Endodermal cell (in vitro differentiated cells): Measurements from ENCODE around the gene CFAP54. TPM values are rescaled to one million over a fixed set of nuclear protein-coding genes. Genes with fewer than 3 reads are reported as not detected.

ENCODE experiments used
- DNase-seq: peaks from one replicate; pipeline ENCODE4 v3.0.0-alpha.2; 2017
- H3K27ac ChIP-seq: 2 replicates; pipeline ENCODE4 v1.5.1; 2013; ENCODE audit warnings: mild to moderate bottlenecking, low read depth, low read length, moderate library complexity
- H3K27me3 ChIP-seq: 2 replicates; pipeline ENCODE4 v1.6.1; 2013; ENCODE audit warnings: mild to moderate bottlenecking, low read length, moderate library complexity; ENCODE audit not compliant: insufficient read depth, control insufficient read depth, poor library complexity, severe bottlenecking
- H3K36me3 ChIP-seq: 2 replicates; pipeline ENCODE4 v1.7.0; 2013; ENCODE audit warnings: mild to moderate bottlenecking, low read length, moderate library complexity; ENCODE audit not compliant: control insufficient read depth, insufficient read depth
- H3K4me1 ChIP-seq: one replicate; pipeline ENCODE4 v1.7.0; 2013; ENCODE audit warnings: low read length; ENCODE audit not compliant: control insufficient read depth, insufficient read depth
- H3K4me3 ChIP-seq: 2 replicates; pipeline ENCODE4 v1.5.1; 2013; ENCODE audit warnings: mild to moderate bottlenecking, low read length, moderate library complexity
- H3K9ac ChIP-seq: 2 replicates; pipeline ENCODE4 v1.6.1; 2013; ENCODE audit warnings: mild to moderate bottlenecking, low read length, moderate library complexity; ENCODE audit not compliant: poor library complexity, severe bottlenecking; ENCODE audit errors: extremely low read depth
- H3K9me3 ChIP-seq: 2 replicates; pipeline ENCODE4 v1.6.1; 2013; ENCODE audit warnings: mild to moderate bottlenecking, low read length, moderate library complexity; ENCODE audit not compliant: control insufficient read depth
- H3K27ac Mint-ChIP-seq: 2 replicates; pipeline ENCODE4 v1.8.0; 2020; ENCODE audit warnings: mixed read lengths
- H3K27me3 Mint-ChIP-seq: 2 replicates; pipeline ENCODE4 v1.8.0; 2021; ENCODE audit warnings: mild to moderate bottlenecking, mixed read lengths; ENCODE audit not compliant: insufficient read depth
- H3K36me3 Mint-ChIP-seq: 2 replicates; pipeline ENCODE4 v1.8.0; 2020; ENCODE audit warnings: low read depth, mixed read lengths
- H3K4me1 Mint-ChIP-seq: 2 replicates; pipeline ENCODE4 v1.8.0; 2020; ENCODE audit warnings: mixed read lengths
- H3K4me3 Mint-ChIP-seq: 2 replicates; pipeline ENCODE4 v1.8.0; 2020; ENCODE audit warnings: mild to moderate bottlenecking, moderate library complexity, mixed read lengths
- H3K9me3 Mint-ChIP-seq: 2 replicates; pipeline ENCODE4 v1.8.0; 2020; ENCODE audit warnings: mild to moderate bottlenecking, mixed read lengths
- CTCF ChIP-seq: fragments of 200-600 bp; sonication (generic); conservative IDR thresholded peaks from 2 replicates; pipeline ENCODE4 v1.5.0; 2021; ENCODE audit warnings: antibody characterized with exemption, mild to moderate bottlenecking
- WGBS, 2 experiments: methylation state at CpG; one replicate each; pipeline versions ENCODE4 v1.1.5 to v1.1.7; 2013; ENCODE audit warnings: missing lambda C conversion rate in 2 of 2, mixed read lengths in 1 of 2; ENCODE audit not compliant: insufficient coverage in 1 of 2, insufficient read length in 1 of 2; 5-methylcytosine and 5-hydroxymethylcytosine counted together
- total RNA-seq, 2 donors: library from RNA; stranded (reverse); fragmentation: NEBNext Ultra II Directional in 1 of 2; extraction: Animal tissue kit (Norgen Biotek cat#: 25700) in 1 of 2; gene quantifications; 2 replicates in 1 of 2; 3 replicates in 1 of 2; pipeline ENCODE4 v1.2.1, GENCODE V29; 2021

CFAP54 gene
- total RNA-seq, 2 donors from 2014 or later: 1.5 to 1.7 TPM

- no peaks in the 10 kb centered on the region for H3K27me3 ChIP-seq
- H3K4me3 ChIP-seq: no peak overlapping the region
- no peak overlapping the region for H3K9ac ChIP-seq
- H3K27me3 Mint-ChIP-seq: no peaks in the 10 kb centered on the region
- H3K4me1 ChIP-seq: no peaks in the 10 kb centered on the region
- no peaks in the 10 kb centered on the region for H3K4me1 Mint-ChIP-seq
- DNase-seq: no peak
- no peaks in the 10 kb centered on the region for H3K9me3 Mint-ChIP-seq
- WGBS, 2 experiments: 87 to 94% methylated on average over 6 to 8 of the region's 8 CpGs
- no peak overlapping the region for H3K27ac ChIP-seq
- H3K9me3 ChIP-seq: no peaks in the 10 kb centered on the region
- no peak overlapping the region for H3K4me3 Mint-ChIP-seq
- no peak overlapping the region for H3K27ac Mint-ChIP-seq
- H3K36me3 ChIP-seq: no peaks in the 10 kb centered on the region
- no peaks in the 10 kb centered on the region for H3K36me3 Mint-ChIP-seq
- no peak for TF ChIP-seq CTCF
These were observed 209.6 kb downstream of the CFAP54 start for GRCh38 chr12:96698965-96699364.

- Mint-ChIP-seq H3K27me3 (no peaks in the 10 kb centered on the region), H3K36me3 (no peaks in the 10 kb centered on the region), H3K4me1 (no peaks in the 10 kb centered on the region), H3K9me3 (no peaks in the 10 kb centered on the region), H3K4me3 (no peak overlapping the region), H3K27ac (no peak overlapping the region)
- Histone ChIP-seq H3K9me3 (no peaks in the 10 kb centered on the region), H3K27me3 (no peaks in the 10 kb centered on the region), H3K4me1 (no peaks in the 10 kb centered on the region), H3K27ac (no peak overlapping the region), H3K36me3 (no peaks in the 10 kb centered on the region), H3K4me3 (no peak overlapping the region), H3K9ac (no peak overlapping the region)
- DNase-seq: no peak
- 86 to 92% methylated on average over 6 of the region's 6 CpGs for WGBS, 2 experiments
- no peak for TF ChIP-seq CTCF
These were observed 212.5 kb downstream of the CFAP54 start for GRCh38 chr12:96701856-96702255.

GRCh38 chr12:96710127-96710745 lies 220.9 kb downstream of the CFAP54 start:
- Mint-ChIP-seq H3K36me3 (no peaks in the 10 kb centered on the region), H3K4me1 (peaks cover 6% of the 10 kb centered on the region), H3K27ac (no peak overlapping the region), H3K9me3 (no peaks in the 10 kb centered on the region), H3K27me3 (no peaks in the 10 kb centered on the region), H3K4me3 (no peak overlapping the region)
- peak; percentile 84 for DNase-seq
- 63 to 73% methylated on average over 2 of the region's 2 CpGs for WGBS, 2 experiments
- Histone ChIP-seq H3K27ac (no peak overlapping the region), H3K4me3 (no peak overlapping the region), H3K9ac (no peak overlapping the region), H3K4me1 (no peaks in the 10 kb centered on the region), H3K9me3 (no peaks in the 10 kb centered on the region), H3K36me3 (no peaks in the 10 kb centered on the region), H3K27me3 (no peaks in the 10 kb centered on the region)
- peak; percentile 63 for TF ChIP-seq CTCF
